ENCODE data around the gene NIPSNAP2. TPM values are rescaled to one million over a fixed set of nuclear protein-coding genes. Genes with fewer than 3 reads are reported as not detected.
"Not testable (repeated sequence)": the region's sequence is repeated elsewhere in the genome, so short reads cannot be mapped to it uniquely, and the experiment has no call there.

The NIPSNAP2 gene
- total and polyA plus RNA-seq, 2 donors, result 38.4 to 61.3 TPM

DNA sequence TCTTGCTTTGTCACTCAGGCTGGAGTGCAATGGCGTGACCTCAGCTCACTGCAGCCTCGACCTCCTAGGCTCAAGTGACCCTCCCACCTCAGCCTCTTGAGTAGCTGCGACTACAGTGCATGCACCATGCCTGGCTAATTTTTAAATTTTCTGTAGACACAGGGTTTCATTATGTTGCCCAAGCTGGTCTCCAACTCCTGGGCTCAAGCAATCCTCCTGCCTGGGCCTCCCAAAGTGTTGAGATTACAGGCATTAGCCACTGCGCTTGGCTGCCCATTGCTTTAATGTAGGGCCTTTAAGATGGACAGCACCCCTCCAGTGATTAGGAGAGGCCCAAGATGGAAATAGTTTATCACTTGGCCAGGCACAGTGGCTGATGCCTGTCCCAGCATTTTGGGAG lies 39.4 kb downstream of the NIPSNAP2 start:
- Histone ChIP-seq H3K27ac (ENCODE audit: low read depth in 1 of 2, low read length in 1 of 2) (no peak overlapping the region), H3K27me3 (ENCODE audit: control insufficient read depth in 2 of 2, insufficient read depth in 1 of 2, low read length in 1 of 2) (no peaks in the 10 kb centered on the region), H3K36me3 (ENCODE audit: control insufficient read depth in 2 of 2, insufficient read depth in 2 of 2, low read length in 1 of 2) (peaks cover 3% of the 10 kb centered on the region in 2 donors), H3K4me1 (ENCODE audit: control insufficient read depth in 2 of 2, insufficient read depth in 2 of 2, low read length in 2 of 2) (no peaks in the 10 kb centered on the region), H3K4me3 (ENCODE audit: low read length in 2 of 2) (no peak overlapping the region), H3K9me3 (ENCODE audit: control insufficient read depth in 2 of 2, insufficient read depth in 1 of 2, low read length in 1 of 2) (no peaks in the 10 kb centered on the region)
- 96% methylated on average over 4 of the region's 4 CpGs for WGBS
- no peak for DNase-seq (ENCODE audit: low read depth in 6 of 9, low spot score in 9 of 9)

DNA sequence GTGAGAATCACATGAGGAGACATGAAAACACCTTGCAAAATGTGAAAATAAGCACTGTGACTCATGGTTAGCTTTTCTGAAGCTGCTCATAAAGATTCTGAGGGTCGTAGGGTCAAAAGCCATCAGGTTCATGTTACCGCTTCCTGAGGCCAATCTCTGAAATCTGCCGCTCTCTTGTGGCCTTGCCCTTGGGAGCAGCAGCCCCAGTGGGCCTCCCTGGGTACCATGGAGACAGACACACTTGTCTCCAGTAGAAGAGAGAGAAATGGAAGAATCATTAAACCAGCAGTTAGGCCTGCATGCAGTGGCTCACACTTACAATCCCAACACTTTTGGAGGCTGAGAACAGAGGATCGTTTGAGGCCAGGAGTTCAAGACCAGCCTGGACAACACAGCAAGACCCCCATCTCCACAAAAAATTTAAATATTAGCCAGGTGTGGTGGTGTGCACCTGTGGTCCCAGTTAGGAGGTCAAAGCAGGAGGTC lies 42.8 kb downstream of the NIPSNAP2 start:
- H3K27me3 ChIP-seq (ENCODE audit: control insufficient read depth in 2 of 2, insufficient read depth in 1 of 2, low read length in 1 of 2), result no peaks in the 10 kb centered on the region
- H3K27ac ChIP-seq (ENCODE audit: low read depth in 1 of 2, low read length in 1 of 2), result no peak overlapping the region
- 99% methylated on average over 4 of the region's 4 CpGs for WGBS
- no peaks in the 10 kb centered on the region for H3K9me3 ChIP-seq (ENCODE audit: control insufficient read depth in 2 of 2, insufficient read depth in 1 of 2, low read length in 1 of 2)
- no peak for DNase-seq (ENCODE audit: low read depth in 6 of 9, low spot score in 9 of 9)
- H3K36me3 ChIP-seq (ENCODE audit: control insufficient read depth in 2 of 2, insufficient read depth in 2 of 2, low read length in 1 of 2), result peaks cover 0 to 3% of the 10 kb centered on the region in 2 donors
- H3K4me3 ChIP-seq (ENCODE audit: low read length in 2 of 2), result no peak overlapping the region
- no peaks in the 10 kb centered on the region for H3K4me1 ChIP-seq (ENCODE audit: control insufficient read depth in 2 of 2, insufficient read depth in 2 of 2, low read length in 2 of 2)

DNA sequence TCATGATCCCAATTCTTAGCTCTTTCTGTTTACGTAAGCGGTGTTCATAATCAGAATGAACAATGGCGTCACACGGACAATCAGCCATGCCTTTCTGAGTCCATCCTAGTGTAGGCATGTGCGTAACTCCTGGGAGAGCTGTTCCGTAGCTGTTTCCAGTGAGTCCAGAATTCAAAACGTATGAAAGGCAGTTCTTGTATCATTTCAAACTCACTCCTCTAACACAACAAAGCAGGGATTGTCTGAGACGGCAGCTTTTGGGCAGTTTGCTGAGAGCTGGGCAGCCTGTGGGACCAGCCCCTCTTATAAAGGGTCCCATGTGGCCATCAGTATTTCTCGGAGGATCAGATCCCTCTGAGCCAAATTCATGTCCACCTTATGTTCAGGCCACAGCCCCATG lies 43.5 kb downstream of the NIPSNAP2 start:
- Histone ChIP-seq H3K4me3 (ENCODE audit: low read length in 2 of 2) (no peak overlapping the region), H3K27ac (ENCODE audit: low read depth in 1 of 2, low read length in 1 of 2) (no peak overlapping the region), H3K4me1 (ENCODE audit: control insufficient read depth in 2 of 2, insufficient read depth in 2 of 2, low read length in 2 of 2) (no peaks in the 10 kb centered on the region), H3K27me3 (ENCODE audit: control insufficient read depth in 2 of 2, insufficient read depth in 1 of 2, low read length in 1 of 2) (no peaks in the 10 kb centered on the region), H3K36me3 (ENCODE audit: control insufficient read depth in 2 of 2, insufficient read depth in 2 of 2, low read length in 1 of 2) (peaks cover 0 to 3% of the 10 kb centered on the region in 2 donors), H3K9me3 (ENCODE audit: control insufficient read depth in 2 of 2, insufficient read depth in 1 of 2, low read length in 1 of 2) (no peaks in the 10 kb centered on the region)
- 96% methylated on average over 9 of the region's 9 CpGs for WGBS
- DNase-seq (ENCODE audit: low read depth in 6 of 9, low spot score in 9 of 9), result no peak

DNA sequence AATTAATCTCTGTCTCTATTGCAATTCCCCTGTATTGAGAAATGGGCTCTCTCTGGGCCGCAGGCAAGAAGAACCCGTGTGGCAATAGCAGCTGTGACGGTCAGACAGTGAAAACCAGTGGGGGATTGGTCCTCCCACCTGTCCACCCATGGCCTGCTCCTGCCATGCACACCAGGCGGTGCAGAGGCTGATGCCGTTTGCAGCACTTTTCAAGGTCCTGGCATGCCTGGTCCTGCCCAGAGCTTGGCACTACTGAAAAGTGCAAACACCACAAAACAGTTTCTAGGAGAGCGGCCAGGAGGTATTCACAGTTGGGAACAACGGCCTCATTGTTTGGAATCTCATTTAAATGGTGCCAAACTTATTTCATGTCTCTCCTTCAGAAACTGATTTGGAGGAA lies 45.3 kb downstream of the NIPSNAP2 start:
- DNase-seq (ENCODE audit: low read depth in 6 of 9, low spot score in 9 of 9), result no peak
- Histone ChIP-seq H3K9me3 (ENCODE audit: control insufficient read depth in 2 of 2, insufficient read depth in 1 of 2, low read length in 1 of 2) (no peaks in the 10 kb centered on the region), H3K27me3 (ENCODE audit: control insufficient read depth in 2 of 2, insufficient read depth in 1 of 2, low read length in 1 of 2) (no peaks in the 10 kb centered on the region), H3K36me3 (ENCODE audit: control insufficient read depth in 2 of 2, insufficient read depth in 2 of 2, low read length in 1 of 2) (peaks cover 3% of the 10 kb centered on the region in 2 donors), H3K4me1 (ENCODE audit: control insufficient read depth in 2 of 2, insufficient read depth in 2 of 2, low read length in 2 of 2) (no peaks in the 10 kb centered on the region), H3K27ac (ENCODE audit: low read depth in 1 of 2, low read length in 1 of 2) (no peak overlapping the region), H3K4me3 (ENCODE audit: low read length in 2 of 2) (no peak overlapping the region)
- WGBS, result 94% methylated on average over 7 of the region's 7 CpGs

DNA sequence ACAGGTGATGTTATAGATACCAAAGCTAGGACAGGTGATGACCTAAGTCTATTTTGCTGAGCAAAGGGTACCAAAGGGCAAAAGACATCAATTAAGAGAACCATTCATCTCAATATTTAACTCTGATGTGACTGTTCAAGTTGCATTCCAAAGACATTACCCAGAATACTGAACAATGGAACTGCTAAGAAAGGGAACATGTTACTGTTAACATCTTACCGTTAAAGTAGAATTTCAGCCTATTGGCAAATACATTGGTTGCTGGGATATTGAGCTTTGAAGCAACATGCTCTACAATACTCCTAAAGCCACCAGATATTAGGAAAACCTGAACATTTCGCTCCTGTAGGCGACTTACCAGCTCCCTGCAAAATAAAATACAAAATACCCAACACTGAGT lies 52.6 kb downstream of the NIPSNAP2 start:
- not testable (repeated sequence) for DNase-seq (ENCODE audit: low read depth in 6 of 9, low spot score in 9 of 9); H3K27me3 ChIP-seq (ENCODE audit: control insufficient read depth in 2 of 2, insufficient read depth in 1 of 2, low read length in 1 of 2); H3K4me3 ChIP-seq (ENCODE audit: low read length in 2 of 2); H3K27ac ChIP-seq (ENCODE audit: low read depth in 1 of 2, low read length in 1 of 2); H3K9me3 ChIP-seq (ENCODE audit: control insufficient read depth in 2 of 2, insufficient read depth in 1 of 2, low read length in 1 of 2); H3K4me1 ChIP-seq (ENCODE audit: control insufficient read depth in 2 of 2, insufficient read depth in 2 of 2, low read length in 2 of 2)
- WGBS, result 98% methylated on average over 3 of the region's 3 CpGs
- peaks cover 8 to 12% of the 10 kb centered on the region in 2 donors for H3K36me3 ChIP-seq (ENCODE audit: control insufficient read depth in 2 of 2, insufficient read depth in 2 of 2, low read length in 1 of 2)

DNA sequence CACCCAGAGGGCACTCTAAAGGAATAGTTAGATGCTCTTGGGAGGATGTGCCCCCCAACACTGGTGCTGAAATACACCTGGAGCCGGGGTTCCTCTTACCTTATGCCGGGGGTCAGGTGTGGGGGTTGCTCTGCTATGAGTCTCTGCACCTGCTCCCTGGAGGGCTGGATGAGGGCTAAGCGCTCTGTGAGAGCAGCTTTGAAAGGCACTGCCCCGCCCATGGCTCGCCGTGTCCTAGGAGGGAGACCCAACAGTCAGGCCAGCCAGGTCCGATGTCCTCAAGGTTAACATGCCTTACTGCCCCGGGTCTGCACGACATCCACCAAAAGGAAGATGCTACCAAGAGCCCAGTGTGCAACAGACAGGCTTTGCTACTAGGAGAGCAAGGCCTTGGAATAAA lies 55.1 kb downstream of the NIPSNAP2 start:
- DNase-seq (ENCODE audit: low read depth in 6 of 9, low spot score in 9 of 9), result no peak
- Histone ChIP-seq H3K9me3 (ENCODE audit: control insufficient read depth in 2 of 2, insufficient read depth in 1 of 2, low read length in 1 of 2) (no peaks in the 10 kb centered on the region), H3K27ac (ENCODE audit: low read depth in 1 of 2, low read length in 1 of 2) (no peak overlapping the region), H3K27me3 (ENCODE audit: control insufficient read depth in 2 of 2, insufficient read depth in 1 of 2, low read length in 1 of 2) (no peaks in the 10 kb centered on the region), H3K36me3 (ENCODE audit: control insufficient read depth in 2 of 2, insufficient read depth in 2 of 2, low read length in 1 of 2) (peaks cover 7 to 12% of the 10 kb centered on the region in 2 donors), H3K4me3 (ENCODE audit: low read length in 2 of 2) (no peak overlapping the region), H3K4me1 (ENCODE audit: control insufficient read depth in 2 of 2, insufficient read depth in 2 of 2, low read length in 2 of 2) (no peaks in the 10 kb centered on the region)
- WGBS, result 76% methylated on average over 9 of the region's 9 CpGs

DNA sequence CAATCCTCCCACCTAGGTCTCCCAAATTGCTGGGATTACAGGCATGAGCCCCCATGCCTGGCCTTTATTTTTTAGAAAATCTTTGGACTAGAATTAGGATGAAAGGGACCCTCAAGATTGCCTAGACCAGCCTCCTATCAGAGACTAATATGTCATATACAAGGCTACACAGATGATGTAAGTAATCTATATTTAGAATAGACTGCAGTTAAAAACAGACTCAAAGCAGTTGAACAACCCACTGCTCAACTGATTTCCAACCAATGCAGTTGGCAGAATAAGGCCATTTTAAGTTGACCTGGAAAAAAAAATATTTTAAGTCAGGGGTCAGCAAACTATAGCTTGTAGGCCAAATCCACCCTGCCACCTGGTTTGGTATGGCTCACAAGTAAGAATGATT lies 59.1 kb downstream of the NIPSNAP2 start:
- DNase-seq (ENCODE audit: low read depth in 6 of 9, low spot score in 9 of 9), result no peak
- Histone ChIP-seq H3K9me3 (ENCODE audit: control insufficient read depth in 2 of 2, insufficient read depth in 1 of 2, low read length in 1 of 2) (no peaks in the 10 kb centered on the region), H3K4me1 (ENCODE audit: control insufficient read depth in 2 of 2, insufficient read depth in 2 of 2, low read length in 2 of 2) (no peaks in the 10 kb centered on the region), H3K4me3 (ENCODE audit: low read length in 2 of 2) (no peak overlapping the region), H3K27me3 (ENCODE audit: control insufficient read depth in 2 of 2, insufficient read depth in 1 of 2, low read length in 1 of 2) (no peaks in the 10 kb centered on the region), H3K27ac (ENCODE audit: low read depth in 1 of 2, low read length in 1 of 2) (no peak overlapping the region), H3K36me3 (ENCODE audit: control insufficient read depth in 2 of 2, insufficient read depth in 2 of 2, low read length in 1 of 2) (peaks cover 7 to 18% of the 10 kb centered on the region in 2 donors)

DNA sequence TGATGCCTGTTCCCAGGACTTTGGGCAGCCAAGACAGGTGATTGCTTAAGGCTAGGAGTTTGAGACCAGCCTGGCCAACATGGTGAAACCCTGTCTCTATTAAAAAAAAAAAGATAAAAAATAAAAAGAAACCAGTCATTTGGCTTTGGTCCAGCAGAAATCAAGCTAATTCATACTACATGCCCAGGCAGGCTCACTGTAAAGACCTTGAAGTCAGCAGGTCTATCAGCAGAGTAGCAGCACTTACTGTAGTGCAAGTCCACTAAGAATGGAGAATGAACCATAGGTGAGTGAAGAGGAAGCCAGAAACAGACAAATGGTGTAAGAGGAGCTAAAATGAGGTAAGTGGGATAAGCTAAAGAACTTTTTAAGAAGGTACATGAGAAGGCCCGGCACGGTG lies 62.2 kb downstream of the NIPSNAP2 start:
- no peak overlapping the region for H3K27ac ChIP-seq (ENCODE audit: low read depth in 1 of 2, low read length in 1 of 2)
- no peaks in the 10 kb centered on the region for H3K9me3 ChIP-seq (ENCODE audit: control insufficient read depth in 2 of 2, insufficient read depth in 1 of 2, low read length in 1 of 2)
- DNase-seq (ENCODE audit: low read depth in 6 of 9, low spot score in 9 of 9), result no peak
- peaks cover 6 to 8% of the 10 kb centered on the region in 2 donors for H3K36me3 ChIP-seq (ENCODE audit: control insufficient read depth in 2 of 2, insufficient read depth in 2 of 2, low read length in 1 of 2)
- no peaks in the 10 kb centered on the region for H3K27me3 ChIP-seq (ENCODE audit: control insufficient read depth in 2 of 2, insufficient read depth in 1 of 2, low read length in 1 of 2)
- H3K4me1 ChIP-seq (ENCODE audit: control insufficient read depth in 2 of 2, insufficient read depth in 2 of 2, low read length in 2 of 2), result no peaks in the 10 kb centered on the region
- H3K4me3 ChIP-seq (ENCODE audit: low read length in 2 of 2), result no peak overlapping the region
- 87% methylated on average over 2 of the region's 2 CpGs for WGBS

DNA sequence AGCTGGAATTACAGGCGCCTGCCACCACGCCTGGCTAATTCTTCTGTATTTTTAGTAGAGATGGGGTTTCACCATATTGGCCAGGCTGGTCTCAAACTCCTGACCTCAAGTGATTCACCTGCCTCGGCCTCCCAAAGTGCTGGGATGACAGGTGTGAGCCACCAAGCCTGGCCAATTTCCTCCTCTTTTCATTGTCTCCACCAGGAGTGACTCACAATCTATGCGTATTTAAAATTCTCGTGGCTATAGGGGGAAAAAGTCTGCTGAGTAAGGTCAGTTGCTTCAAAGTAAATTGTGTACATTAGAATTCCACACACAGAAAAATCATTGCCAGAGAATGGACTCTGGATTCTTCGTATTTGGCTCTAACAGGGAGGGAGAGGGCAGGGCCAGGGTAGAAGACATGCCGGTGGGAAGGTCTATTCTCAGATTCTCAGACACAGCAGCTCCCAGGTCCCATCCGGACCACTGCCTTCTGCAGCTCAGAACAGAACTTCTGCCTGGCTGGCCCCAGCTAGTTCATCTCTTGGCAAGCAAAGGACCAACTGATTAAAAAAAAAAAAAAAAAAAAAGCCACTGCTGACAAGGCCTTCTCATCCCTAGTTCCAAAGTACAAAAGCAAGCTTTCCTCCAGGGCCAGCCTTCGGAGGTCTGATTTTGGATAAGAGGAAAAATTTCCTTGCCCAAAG lies 64.7 kb downstream of the NIPSNAP2 start:
- Histone ChIP-seq H3K4me1 (ENCODE audit: control insufficient read depth in 2 of 2, insufficient read depth in 2 of 2, low read length in 2 of 2) (no peaks in the 10 kb centered on the region), H3K27ac (ENCODE audit: low read depth in 1 of 2, low read length in 1 of 2) (no peak overlapping the region), H3K9me3 (ENCODE audit: control insufficient read depth in 2 of 2, insufficient read depth in 1 of 2, low read length in 1 of 2) (no peaks in the 10 kb centered on the region), H3K4me3 (ENCODE audit: low read length in 2 of 2) (no peak overlapping the region), H3K36me3 (ENCODE audit: control insufficient read depth in 2 of 2, insufficient read depth in 2 of 2, low read length in 1 of 2) (peaks cover 6 to 8% of the 10 kb centered on the region in 2 donors), H3K27me3 (ENCODE audit: control insufficient read depth in 2 of 2, insufficient read depth in 1 of 2, low read length in 1 of 2) (no peaks in the 10 kb centered on the region)
- DNase-seq (ENCODE audit: low read depth in 6 of 9, low spot score in 9 of 9), result no peak
- WGBS, result 98% methylated on average over 9 of the region's 9 CpGs

All from thymus (tissue), 11 donors.